IMR-90 (cell line): ENCODE results near the gene LRRC75A. TPM values are rescaled to one million over a fixed set of nuclear protein-coding genes. Genes with fewer than 3 reads are reported as not detected.

Experiments used
- ATAC-seq: fragments of 200-7000 bp; cut with Tn5 transposase; 2 replicates; pipeline ENCODE4 v1.9.1; 2020; ENCODE audit warnings: low read depth, mild to moderate bottlenecking, moderate library complexity
- BruUV-seq: library from RNA; stranded (reverse); fragments of 400-500 nt; replicated peaks from 2 replicates; lab custom pipeline; 2021; lab: Mats Ljungman, UMichigan
- CTCF ChIA-PET: fragments of 300-600 bp; formaldehyde crosslinking; extraction: SDS; loops from one replicate; lab custom pipeline; 2021; ENCODE audit warnings: antibody characterized with exemption; lab: Yijun Ruan, JAX
- POLR2A ChIA-PET: fragments of 300-600 bp; sonication (Branson Sonifier 250); formaldehyde crosslinking; loops from one replicate; lab custom pipeline; 2022; ENCODE audit warnings: antibody characterized with exemption; ENCODE audit not compliant: unreplicated experiment; lab: Charles Lee
- DNase-seq: peaks from one replicate; pipeline ENCODE4 v3.0.0; 2013
- H2AFZ ChIP-seq: replicated peaks from 2 replicates; pipeline ENCODE3; 2013; ENCODE audit warnings: low read length, mild to moderate bottlenecking; ENCODE audit not compliant: poor library complexity
- H2AK5ac ChIP-seq: 2 replicates; pipeline ENCODE4 v1.6.1; 2013; ENCODE audit warnings: low read depth, low read length, inconsistent platforms
- H2AK9ac ChIP-seq: replicated peaks from 2 replicates; pipeline ENCODE3; 2013; ENCODE audit warnings: mild to moderate bottlenecking, low read depth, low read length, moderate library complexity; ENCODE audit not compliant: poor library complexity
- H2BK120ac ChIP-seq: 2 replicates; pipeline ENCODE4 v1.6.1; 2013; ENCODE audit warnings: low read depth, low read length, inconsistent platforms
- H2BK15ac ChIP-seq: 3 replicates; pipeline ENCODE4 v1.6.1; 2013; ENCODE audit warnings: low read depth, low read length, inconsistent platforms
- H2BK20ac ChIP-seq: 2 replicates; pipeline ENCODE4 v1.6.1; 2013; ENCODE audit warnings: low read depth, mild to moderate bottlenecking, inconsistent platforms, low read length, moderate library complexity
- H2BK5ac ChIP-seq: 2 replicates; pipeline ENCODE4 v1.6.1; 2013; ENCODE audit warnings: mild to moderate bottlenecking, low read depth, low read length, inconsistent platforms; ENCODE audit not compliant: poor library complexity, severe bottlenecking
- H3K14ac ChIP-seq: replicated peaks from 2 replicates; pipeline ENCODE4 v1.6.1; 2013; ENCODE audit warnings: low read depth, low read length, inconsistent platforms
- H3K18ac ChIP-seq: 2 replicates; pipeline ENCODE4 v1.6.1; 2013; ENCODE audit warnings: low read depth, low read length, control low read depth
- H3K23ac ChIP-seq: 2 replicates; pipeline ENCODE4 v1.6.1; 2013; ENCODE audit warnings: low read depth, low read length, inconsistent platforms
- H3K27ac ChIP-seq: 2 replicates; pipeline ENCODE4 v1.5.1; 2013; ENCODE audit warnings: mild to moderate bottlenecking, control low read depth, low read length; ENCODE audit not compliant: insufficient read depth
- H3K27me3 ChIP-seq: 2 replicates; pipeline ENCODE4 v1.6.1; 2013; ENCODE audit warnings: low read length; ENCODE audit not compliant: control insufficient read depth, insufficient read depth
- H3K36me3 ChIP-seq: 2 replicates; pipeline ENCODE4 v1.6.1; 2013; ENCODE audit warnings: low read length, mixed read lengths; ENCODE audit not compliant: control insufficient read depth, insufficient read depth
- H3K4ac ChIP-seq: 2 replicates; pipeline ENCODE4 v1.6.1; 2013; ENCODE audit warnings: low read depth, low read length, inconsistent platforms
- H3K4me1 ChIP-seq: 2 replicates; pipeline ENCODE4 v1.6.1; 2013; ENCODE audit warnings: low read length, mixed read lengths; ENCODE audit not compliant: control insufficient read depth, insufficient read depth
- H3K4me2 ChIP-seq: 2 replicates; pipeline ENCODE4 v1.6.1; 2013; ENCODE audit warnings: low read depth, mild to moderate bottlenecking, control low read depth, low read length, moderate library complexity
- H3K4me3 ChIP-seq: 2 replicates; pipeline ENCODE4 v1.5.1; 2013; ENCODE audit warnings: low read depth, mild to moderate bottlenecking, control low read depth, low read length, moderate library complexity; ENCODE audit not compliant: insufficient read depth
- H3K56ac ChIP-seq: 2 replicates; pipeline ENCODE4 v1.6.1; 2013; ENCODE audit warnings: low read length, inconsistent platforms; ENCODE audit not compliant: insufficient read depth; ENCODE audit errors: extremely low read depth
- H3K79me1 ChIP-seq, 2 experiments: 2 replicates each; pipeline ENCODE4 v1.6.1; 2013; ENCODE audit warnings: low read length in 2 of 2, inconsistent platforms in 1 of 2, low read depth in 1 of 2
- H3K9ac ChIP-seq: 2 replicates; pipeline ENCODE4 v1.6.1; 2013; ENCODE audit warnings: low read depth, low read length, control low read depth
- H3K9me1 ChIP-seq: 2 replicates; pipeline ENCODE4 v1.6.1; 2013; ENCODE audit warnings: low read length, inconsistent platforms; ENCODE audit not compliant: insufficient read depth
- H3K9me3 ChIP-seq: 2 replicates; pipeline ENCODE4 v1.6.1; 2013; ENCODE audit warnings: low read length; ENCODE audit not compliant: control insufficient read depth, insufficient read depth
- H4K20me1 ChIP-seq: 2 replicates; pipeline ENCODE4 v1.6.1; 2013; ENCODE audit warnings: low read length, inconsistent platforms; ENCODE audit not compliant: insufficient read depth
- H4K5ac ChIP-seq: 2 replicates; pipeline ENCODE4 v1.6.1; 2013; ENCODE audit warnings: mild to moderate bottlenecking, low read depth, low read length, control low read depth
- H4K8ac ChIP-seq, 2 experiments: 2 replicates each; pipeline ENCODE4 v1.6.1; 2013; ENCODE audit warnings: low read depth in 2 of 2, low read length in 2 of 2, control low read depth in 1 of 2, inconsistent platforms in 1 of 2
- H4K91ac ChIP-seq: 2 replicates; pipeline ENCODE4 v1.6.1; 2013; ENCODE audit warnings: low read depth, low read length, inconsistent platforms; ENCODE audit not compliant: insufficient read depth
- BHLHE40 ChIP-seq: fragments of 150-350 bp; IDR thresholded peaks from 2 replicates; pipeline ENCODE4 v1.6.1; 2016; ENCODE audit warnings: mild to moderate bottlenecking, low read depth, low read length
- CEBPB ChIP-seq: IDR thresholded peaks from 2 replicates; pipeline ENCODE4 v1.6.1; 2012; ENCODE audit warnings: low read depth, low read length, improper control_type of control experiment
- CHD1 ChIP-seq: IDR thresholded peaks from 2 replicates; pipeline ENCODE4 v1.6.1; 2012; ENCODE audit warnings: low read depth, low read length, improper control_type of control experiment
- ELK1 ChIP-seq: fragments of 150-350 bp; IDR thresholded peaks from 2 replicates; pipeline ENCODE4 v1.6.1; 2016; ENCODE audit warnings: low read depth, mild to moderate bottlenecking, low read length, moderate library complexity, borderline replicate concordance
- FOS ChIP-seq: fragments of 150-350 bp; IDR thresholded peaks from 2 replicates; pipeline ENCODE4 v1.6.1; 2016; ENCODE audit warnings: low read depth, low read length
- MAFK ChIP-seq: IDR thresholded peaks from 2 replicates; pipeline ENCODE4 v1.6.1; 2012; ENCODE audit warnings: low read depth, low read length, improper control_type of control experiment
- MAZ ChIP-seq: IDR thresholded peaks from 2 replicates; pipeline ENCODE4 v1.6.1; 2012; ENCODE audit warnings: low read depth, mild to moderate bottlenecking, low read length, improper control_type of control experiment, moderate library complexity, borderline replicate concordance
- MXI1 ChIP-seq: IDR thresholded peaks from 2 replicates; pipeline ENCODE4 v1.6.1; 2012; ENCODE audit warnings: low read depth, mild to moderate bottlenecking, low read length, moderate library complexity, borderline replicate concordance
- NFE2L2 ChIP-seq: fragments of 150-350 bp; IDR thresholded peaks from 2 replicates; pipeline ENCODE4 v1.6.1; 2016; ENCODE audit warnings: low read depth, mild to moderate bottlenecking, low read length
- POLR2A ChIP-seq: IDR thresholded peaks from 2 replicates; pipeline ENCODE4 v1.6.1; 2012; ENCODE audit warnings: mild to moderate bottlenecking, low read depth, low read length
- RAD21 ChIP-seq: IDR thresholded peaks from 2 replicates; pipeline ENCODE4 v1.6.1; 2012; ENCODE audit warnings: low read length, improper control_type of control experiment
- RCOR1 ChIP-seq: IDR thresholded peaks from 2 replicates; pipeline ENCODE4 v1.6.1; 2012; ENCODE audit warnings: mild to moderate bottlenecking, low read length, improper control_type of control experiment; ENCODE audit not compliant: insufficient replicate concordance
- RFX5 ChIP-seq: IDR thresholded peaks from 2 replicates; pipeline ENCODE4 v1.8.0; 2012; ENCODE audit warnings: low read depth, mild to moderate bottlenecking, low read length, moderate library complexity
- SMC3 ChIP-seq: fragments of 150-350 bp; IDR thresholded peaks from 2 replicates; pipeline ENCODE4 v1.6.1; 2016; ENCODE audit warnings: low read depth, mild to moderate bottlenecking, antibody characterized with exemption, low read length, moderate library complexity
- WGBS, 2 experiments: methylation state at CpG; one replicate each; pipeline versions ENCODE4 v1.1.5 to v1.1.7; 2013; ENCODE audit warnings: missing lambda C conversion rate in 2 of 2; ENCODE audit not compliant: insufficient read length in 1 of 2; ENCODE audit errors: extremely low coverage in 2 of 2; 5-methylcytosine and 5-hydroxymethylcytosine counted together
- dilution Hi-C: fragments of 300-500 bp; cut with HindIII; formaldehyde crosslinking; loops from one replicate; pipeline ENCODE4 v1.14.3; 2018; ENCODE audit warnings: low sequenced_read_pairs; ENCODE audit not compliant: unreplicated experiment
- in situ Hi-C: fragments of 300-500 bp; cut with MboI; formaldehyde crosslinking; loops from 3 replicates; pipeline ENCODE4 v1.14.3; 2019; ENCODE audit warnings: low sequenced_read_pairs, inconsistent platforms, mixed read lengths
- intact Hi-C: fragments of 100-400 bp; cut with micrococcal nuclease; formaldehyde crosslinking; loops from 2 replicates; pipeline ENCODE4 v1.10.0; 2022
- polyA plus RNA-seq, 3 experiments: library from polyadenylated mRNA; depleted of rRNA; stranded (reverse); fragments of >200 nt; gene quantifications; 2 replicates each; pipeline ENCODE4 v1.2.3, GENCODE V29; 2012; ENCODE audit warnings: low replicate concordance in 1 of 3
- total RNA-seq: library from RNA; depleted of rRNA; stranded (reverse); fragments of >200 nt; gene quantifications from 2 replicates; pipeline ENCODE4 v1.2.3, GENCODE V29; 2012
- TF ChIP-seq, protein P1 (sequence below): conservative IDR thresholded peaks from 2 replicates; pipeline ENCODE4 v1.5.1; 2012; ENCODE audit warnings: mild to moderate bottlenecking, low read depth, low read length, improper control_type of control experiment
- TF ChIP-seq, protein P2 (sequence below): fragments of 150-350 bp; IDR thresholded peaks from 2 replicates; pipeline ENCODE4 v1.6.1; 2017; ENCODE audit warnings: mild to moderate bottlenecking, antibody characterized with exemption, low read length, low read depth

The LRRC75A gene
- total and polyA plus RNA-seq, 2 of the 4 experiments (the other 2 are of a cell fraction), result 0.72 to 1.0 TPM

GRCh38 chr17:16483021-16483645, 8.9 kb downstream of the LRRC75A start:
- TF ChIP-seq RCOR1, result no peak
- TF ChIP-seq MXI1, result no peak
- TF ChIP-seq RFX5, result no peak
- no peak for TF ChIP-seq MAFK
- no peak for TF ChIP-seq ELK1
- TF ChIP-seq POLR2A, result no peak
- TF ChIP-seq, protein P1, sequence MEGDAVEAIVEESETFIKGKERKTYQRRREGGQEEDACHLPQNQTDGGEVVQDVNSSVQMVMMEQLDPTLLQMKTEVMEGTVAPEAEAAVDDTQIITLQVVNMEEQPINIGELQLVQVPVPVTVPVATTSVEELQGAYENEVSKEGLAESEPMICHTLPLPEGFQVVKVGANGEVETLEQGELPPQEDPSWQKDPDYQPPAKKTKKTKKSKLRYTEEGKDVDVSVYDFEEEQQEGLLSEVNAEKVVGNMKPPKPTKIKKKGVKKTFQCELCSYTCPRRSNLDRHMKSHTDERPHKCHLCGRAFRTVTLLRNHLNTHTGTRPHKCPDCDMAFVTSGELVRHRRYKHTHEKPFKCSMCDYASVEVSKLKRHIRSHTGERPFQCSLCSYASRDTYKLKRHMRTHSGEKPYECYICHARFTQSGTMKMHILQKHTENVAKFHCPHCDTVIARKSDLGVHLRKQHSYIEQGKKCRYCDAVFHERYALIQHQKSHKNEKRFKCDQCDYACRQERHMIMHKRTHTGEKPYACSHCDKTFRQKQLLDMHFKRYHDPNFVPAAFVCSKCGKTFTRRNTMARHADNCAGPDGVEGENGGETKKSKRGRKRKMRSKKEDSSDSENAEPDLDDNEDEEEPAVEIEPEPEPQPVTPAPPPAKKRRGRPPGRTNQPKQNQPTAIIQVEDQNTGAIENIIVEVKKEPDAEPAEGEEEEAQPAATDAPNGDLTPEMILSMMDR, result no peak
- no peak for TF ChIP-seq CEBPB
- TF ChIP-seq, protein P2, sequence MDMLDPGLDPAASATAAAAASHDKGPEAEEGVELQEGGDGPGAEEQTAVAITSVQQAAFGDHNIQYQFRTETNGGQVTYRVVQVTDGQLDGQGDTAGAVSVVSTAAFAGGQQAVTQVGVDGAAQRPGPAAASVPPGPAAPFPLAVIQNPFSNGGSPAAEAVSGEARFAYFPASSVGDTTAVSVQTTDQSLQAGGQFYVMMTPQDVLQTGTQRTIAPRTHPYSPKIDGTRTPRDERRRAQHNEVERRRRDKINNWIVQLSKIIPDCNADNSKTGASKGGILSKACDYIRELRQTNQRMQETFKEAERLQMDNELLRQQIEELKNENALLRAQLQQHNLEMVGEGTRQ, result no peak
- TF ChIP-seq RAD21, result no peak
- TF ChIP-seq MAZ, result no peak
- TF ChIP-seq CHD1, result no peak
- no peak for TF ChIP-seq BHLHE40
- TF ChIP-seq SMC3, result no peak
- TF ChIP-seq NFE2L2, result no peak
- no peak for TF ChIP-seq FOS
- in situ Hi-C loops (no loop called here), intact Hi-C loops (no loop called here), dilution Hi-C loops (no loop called here)
- no peaks in the 10 kb centered on the region for H3K27me3 ChIP-seq
- no peaks in the 10 kb centered on the region for H3K36me3 ChIP-seq
- peaks cover 8% of the 10 kb centered on the region for H3K4me1 ChIP-seq
- H3K56ac ChIP-seq, result no peak overlapping the region
- H3K9me1 ChIP-seq, result no peaks in the 10 kb centered on the region; the same call in 1 of the 2 replicates
- H3K18ac ChIP-seq, result no peak overlapping the region
- no peak overlapping the region for H2AFZ ChIP-seq
- CTCF ChIA-PET, result interaction anchor here (0.7 kb wide), 1 partner anchor 174 kb away, joined by 3 read pairs; no protein-coding TSS in a partner anchor
- H4K91ac ChIP-seq, result no peak overlapping the region
- no TSS peak for BruUV-seq
- POLR2A ChIA-PET, result no interaction called here
- H4K5ac ChIP-seq, result no peak overlapping the region
- H3K9me3 ChIP-seq, result no peaks in the 10 kb centered on the region
- H2BK120ac ChIP-seq, result no peak overlapping the region
- no peak overlapping the region for H3K4ac ChIP-seq
- H3K27ac ChIP-seq, result no peak overlapping the region
- H2BK20ac ChIP-seq, result no peak overlapping the region
- H3K79me1 ChIP-seq, result no peaks in the 10 kb centered on the region
- no peak overlapping the region for H3K9ac ChIP-seq
- H3K4me2 ChIP-seq, result no peak overlapping the region
- H2AK5ac ChIP-seq, result no peak overlapping the region
- no peak overlapping the region for H2BK5ac ChIP-seq
- no peak overlapping the region for H3K4me3 ChIP-seq
- no peak overlapping the region for H3K14ac ChIP-seq
- H4K8ac ChIP-seq, result no peak overlapping the region
- WGBS, 2 experiments, result no CpG with 5 or more reads among the region's 8 CpGs
- no peak overlapping the region for H3K23ac ChIP-seq
- ATAC-seq, result no peak
- H2BK15ac ChIP-seq, result no peak overlapping the region
- H2AK9ac ChIP-seq, result no peak overlapping the region
- no peaks in the 10 kb centered on the region for H4K20me1 ChIP-seq
- DNase-seq, result no peak
